CD14-positive monocyte (primary cell): ENCODE data around the gene SAMD13. TPM values are rescaled to one million over a fixed set of nuclear protein-coding genes. Genes with fewer than 3 reads are reported as not detected.

ENCODE experiments used
- DNase-seq, 3 donors: peaks; one replicate each; pipeline ENCODE4 v3.0.0-alpha.2; 2011 to 2022
- H2AFZ ChIP-seq: 2 replicates; pipeline ENCODE4 v1.6.0; 2012; ENCODE audit warnings: mild to moderate bottlenecking, low read depth, low read length, inconsistent platforms; ENCODE audit not compliant: insufficient read depth, poor library complexity, severe bottlenecking
- H3K27ac ChIP-seq, 2 donors: 1 replicate in 1 of 2; 2 replicates in 1 of 2; pipeline ENCODE4 v1.5.1; 2012 to 2013; ENCODE audit warnings: low read length in 2 of 2, control low read depth in 1 of 2, inconsistent platforms in 1 of 2, low read depth in 1 of 2, mild to moderate bottlenecking in 1 of 2
- H3K27me3 ChIP-seq, 2 donors: one replicate each; pipeline versions ENCODE4 v1.6.0 to v1.6.1; 2011 to 2013; ENCODE audit warnings: low read length in 2 of 2; ENCODE audit not compliant: control insufficient read depth in 2 of 2, insufficient read depth in 2 of 2
- H3K36me3 ChIP-seq, 2 donors: replicated peaks in 1 of 2; 1 replicate in 1 of 2; 2 replicates in 1 of 2; pipeline versions ENCODE4 v1.5.1 to v1.6.1; 2012 to 2013; ENCODE audit warnings: low read length in 2 of 2, control low read depth in 1 of 2, inconsistent platforms in 1 of 2, mild to moderate bottlenecking in 1 of 2; ENCODE audit not compliant: insufficient read depth in 2 of 2, control insufficient read depth in 1 of 2
- H3K4me1 ChIP-seq, 2 donors: 1 replicate in 1 of 2; 2 replicates in 1 of 2; pipeline versions ENCODE4 v1.5.1 to v1.6.1; 2012 to 2013; ENCODE audit warnings: low read length in 2 of 2, control low read depth in 1 of 2, inconsistent platforms in 1 of 2, mild to moderate bottlenecking in 1 of 2, moderate library complexity in 1 of 2; ENCODE audit not compliant: insufficient read depth in 2 of 2, control insufficient read depth in 1 of 2
- H3K4me2 ChIP-seq: replicated peaks from 2 replicates; pipeline ENCODE3; 2012; ENCODE audit warnings: low read length, moderate library complexity, mild to moderate bottlenecking; ENCODE audit not compliant: poor library complexity, severe bottlenecking; ENCODE audit errors: extremely low read depth
- H3K4me3 ChIP-seq, 3 experiments: fragments of 200-600 bp in 1 of 3; sonication (generic) in 1 of 3; replicated peaks in 1 of 3; 1 replicate in 2 of 3; 2 replicates in 1 of 3; pipeline ENCODE4 v1.5.1; 2011 to 2013; ENCODE audit warnings: low read length in 3 of 3, mild to moderate bottlenecking in 3 of 3, control low read depth in 2 of 3, low read depth in 2 of 3, inconsistent platforms in 1 of 3, moderate library complexity in 1 of 3
- H3K79me2 ChIP-seq: 2 replicates; pipeline ENCODE4 v1.6.0; 2012; ENCODE audit warnings: mild to moderate bottlenecking, control low read depth, inconsistent platforms, low read length, moderate library complexity; ENCODE audit not compliant: insufficient read depth
- H3K9ac ChIP-seq: 2 replicates; pipeline ENCODE4 v1.6.0; 2017; ENCODE audit warnings: low read length, mild to moderate bottlenecking; ENCODE audit not compliant: insufficient read depth, poor library complexity, severe bottlenecking
- H3K9me3 ChIP-seq, 2 donors: replicated peaks in 1 of 2; 1 replicate in 1 of 2; 2 replicates in 1 of 2; pipeline versions ENCODE4 v1.5.1 to v1.6.1; 2012 to 2013; ENCODE audit warnings: low read length in 2 of 2, control low read depth in 1 of 2; ENCODE audit not compliant: control insufficient read depth in 1 of 2, insufficient read depth in 1 of 2
- H4K20me1 ChIP-seq: 2 replicates; pipeline ENCODE4 v1.6.0; 2012; ENCODE audit warnings: mild to moderate bottlenecking, low read length, control low read depth, moderate library complexity; ENCODE audit not compliant: insufficient read depth
- H3K27ac Mint-ChIP-seq, 7 donors: one replicate each; pipeline ENCODE4 v1.8.0; 2020; ENCODE audit warnings: mild to moderate bottlenecking in 7 of 7, mixed read lengths in 7 of 7, moderate library complexity in 6 of 7, inconsistent platforms in 2 of 7
- H3K27me3 Mint-ChIP-seq, 3 donors: one replicate each; pipeline ENCODE4 v1.8.0; 2021 to 2022; ENCODE audit warnings: low read depth in 3 of 3, mild to moderate bottlenecking in 3 of 3, mixed read lengths in 3 of 3, moderate library complexity in 3 of 3, inconsistent platforms in 1 of 3
- H3K36me3 Mint-ChIP-seq, 2 donors: one replicate each; pipeline ENCODE4 v1.8.0; 2020; ENCODE audit warnings: mixed read lengths in 2 of 2, inconsistent platforms in 1 of 2, mild to moderate bottlenecking in 1 of 2
- H3K4me1 Mint-ChIP-seq: one replicate; pipeline ENCODE4 v1.8.0; 2020; ENCODE audit warnings: mild to moderate bottlenecking, mixed read lengths
- H3K4me3 Mint-ChIP-seq, 2 donors: one replicate each; pipeline ENCODE4 v1.8.0; 2020; ENCODE audit warnings: mild to moderate bottlenecking in 2 of 2, mixed read lengths in 2 of 2, moderate library complexity in 1 of 2
- H3K9me3 Mint-ChIP-seq, 7 donors: one replicate each; pipeline ENCODE4 v1.8.0; 2020 to 2022; ENCODE audit warnings: mixed read lengths in 7 of 7, mild to moderate bottlenecking in 6 of 7, moderate library complexity in 6 of 7, inconsistent platforms in 2 of 7
- WGBS: methylation state at CpG from one replicate; pipeline ENCODE4 v1.1.5; 2013; ENCODE audit warnings: missing lambda C conversion rate; ENCODE audit not compliant: insufficient coverage; 5-methylcytosine and 5-hydroxymethylcytosine counted together
- intact Hi-C, 2 donors: fragments of 100-400 bp; cut with micrococcal nuclease; formaldehyde crosslinking; loops; one replicate each; pipeline versions ENCODE4 v1.15.0 to v1.15.1; 2023
- polyA plus RNA-seq, 3 donors: library from polyadenylated mRNA; depleted of rRNA in 1 of 3; unstranded in 2 of 3; stranded (reverse) in 1 of 3; fragments of 300-500 nt in 2 of 3; fragments of >200 nt in 1 of 3; fragmentation: Illumina TruSeq in 2 of 3; gene quantifications; 1 replicate in 2 of 3; 2 replicates in 1 of 3; pipeline ENCODE4 v1.2.3, GENCODE V29; 2012 to 2021
- TF ChIP-seq, protein P1 (sequence below): fragments of 200-600 bp; IDR thresholded peaks from one replicate; pipeline ENCODE4 v1.8.0; 2022; ENCODE audit warnings: antibody characterized with exemption, mild to moderate bottlenecking

The SAMD13 gene
- polyA plus RNA-seq, 3 donors, result 0.33 to 0.56 (median 0.39) TPM

DNA sequence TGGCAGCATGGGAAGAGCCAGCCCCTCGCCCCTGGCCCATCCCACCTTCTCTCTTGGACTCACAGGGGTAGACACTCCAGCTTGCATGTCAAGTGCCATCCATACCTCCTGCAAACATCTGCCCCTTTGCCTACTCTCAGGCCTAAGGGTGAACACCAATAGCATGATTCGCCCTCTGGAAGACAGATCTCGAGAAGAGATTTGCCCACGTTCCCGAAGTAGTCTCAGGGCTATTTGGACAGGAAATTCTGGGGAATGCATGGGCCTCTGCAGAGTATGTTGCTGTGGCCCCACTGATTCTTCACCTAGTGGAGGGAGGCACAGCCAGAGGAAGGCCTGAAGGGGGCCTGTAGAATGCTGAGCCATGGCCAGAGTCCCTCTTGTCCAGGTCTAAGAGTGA lies 66.9 kb downstream of the SAMD13 start:
- H3K36me3 Mint-ChIP-seq, result no peaks in the 10 kb centered on the region
- H4K20me1 ChIP-seq, result no peaks in the 10 kb centered on the region
- H3K27ac ChIP-seq, result no peak overlapping the region
- H3K4me2 ChIP-seq, result no peak overlapping the region
- H3K4me3 ChIP-seq, result no peak overlapping the region
- H3K9me3 Mint-ChIP-seq, result peaks cover 0 to 6% (median 3%) of the 10 kb centered on the region in 7 donors
- intact Hi-C loops, result no loop called here
- no peaks in the 10 kb centered on the region for H3K79me2 ChIP-seq
- TF ChIP-seq, protein P1, sequence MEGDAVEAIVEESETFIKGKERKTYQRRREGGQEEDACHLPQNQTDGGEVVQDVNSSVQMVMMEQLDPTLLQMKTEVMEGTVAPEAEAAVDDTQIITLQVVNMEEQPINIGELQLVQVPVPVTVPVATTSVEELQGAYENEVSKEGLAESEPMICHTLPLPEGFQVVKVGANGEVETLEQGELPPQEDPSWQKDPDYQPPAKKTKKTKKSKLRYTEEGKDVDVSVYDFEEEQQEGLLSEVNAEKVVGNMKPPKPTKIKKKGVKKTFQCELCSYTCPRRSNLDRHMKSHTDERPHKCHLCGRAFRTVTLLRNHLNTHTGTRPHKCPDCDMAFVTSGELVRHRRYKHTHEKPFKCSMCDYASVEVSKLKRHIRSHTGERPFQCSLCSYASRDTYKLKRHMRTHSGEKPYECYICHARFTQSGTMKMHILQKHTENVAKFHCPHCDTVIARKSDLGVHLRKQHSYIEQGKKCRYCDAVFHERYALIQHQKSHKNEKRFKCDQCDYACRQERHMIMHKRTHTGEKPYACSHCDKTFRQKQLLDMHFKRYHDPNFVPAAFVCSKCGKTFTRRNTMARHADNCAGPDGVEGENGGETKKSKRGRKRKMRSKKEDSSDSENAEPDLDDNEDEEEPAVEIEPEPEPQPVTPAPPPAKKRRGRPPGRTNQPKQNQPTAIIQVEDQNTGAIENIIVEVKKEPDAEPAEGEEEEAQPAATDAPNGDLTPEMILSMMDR, result no peak
- H2AFZ ChIP-seq, result no peak overlapping the region
- H3K4me1 ChIP-seq, result no peaks in the 10 kb centered on the region
- no peaks in the 10 kb centered on the region for H3K36me3 ChIP-seq
- peaks cover 0 to 8% of the 10 kb centered on the region in 2 donors for H3K9me3 ChIP-seq
- H3K4me1 Mint-ChIP-seq, result peaks cover 6% of the 10 kb centered on the region
- DNase-seq, result no peak
- H3K27me3 Mint-ChIP-seq, result peaks cover 0 to 2% (median 0%) of the 10 kb centered on the region in 3 donors
- no peak overlapping the region for H3K4me3 Mint-ChIP-seq
- no peaks in the 10 kb centered on the region for H3K27me3 ChIP-seq
- no peak overlapping the region for H3K9ac ChIP-seq
- 98% methylated on average over 5 of the region's 5 CpGs for WGBS
- no peak overlapping the region for H3K27ac Mint-ChIP-seq

DNA sequence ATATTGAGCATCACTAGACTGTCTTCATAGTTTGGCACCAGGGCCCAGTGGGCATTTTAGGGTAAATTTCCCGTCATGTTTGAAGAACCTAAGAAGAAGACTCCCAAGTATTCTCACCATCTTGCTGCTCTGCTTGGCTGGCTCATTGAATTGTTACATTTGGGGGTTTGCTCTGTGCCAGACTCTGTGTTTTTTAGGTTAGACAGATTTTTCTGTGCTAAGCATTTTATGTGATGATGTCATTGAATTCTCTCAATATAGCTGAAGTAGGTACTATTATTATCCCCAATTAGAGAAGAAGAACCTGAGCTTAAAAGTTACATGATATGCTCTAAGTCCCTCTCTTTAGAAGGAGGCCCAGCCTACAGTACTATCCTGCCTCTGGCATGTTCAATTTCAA lies 68.8 kb downstream of the SAMD13 start:
- Mint-ChIP-seq H3K4me3 (no peak overlapping the region), H3K4me1 (peaks cover 5% of the 10 kb centered on the region), H3K9me3 (peaks cover 0 to 6% (median 3%) of the 10 kb centered on the region in 7 donors), H3K36me3 (no peaks in the 10 kb centered on the region), H3K27me3 (peaks cover 0 to 2% (median 0%) of the 10 kb centered on the region in 3 donors), H3K27ac (no peak overlapping the region)
- no CpG with 5 or more reads among the region's 1 CpG for WGBS
- H2AFZ ChIP-seq, result no peak overlapping the region
- H3K79me2 ChIP-seq, result no peaks in the 10 kb centered on the region
- no peak overlapping the region for H3K9ac ChIP-seq
- H3K4me2 ChIP-seq, result no peak overlapping the region
- no peaks in the 10 kb centered on the region for H4K20me1 ChIP-seq
- H3K27me3 ChIP-seq, result no peaks in the 10 kb centered on the region
- no peak for DNase-seq
- TF ChIP-seq, protein P1, result no peak
- peaks cover 0 to 8% of the 10 kb centered on the region in 2 donors for H3K9me3 ChIP-seq
- no peaks in the 10 kb centered on the region for H3K36me3 ChIP-seq
- intact Hi-C loops, result no loop called here
- H3K4me1 ChIP-seq, result no peaks in the 10 kb centered on the region
- H3K4me3 ChIP-seq, result no peak overlapping the region
- H3K27ac ChIP-seq, result no peak overlapping the region
